Activated naive CD8-positive, alpha-beta T cell treated with anti-CD3 and anti-CD28 coated beads for 36 hours (primary cell): ENCODE data around the gene C1orf226. TPM values are rescaled to one million over a fixed set of nuclear protein-coding genes. Genes with fewer than 3 reads are reported as not detected.

Experiments used
- DNase-seq: peaks from one replicate; pipeline ENCODE4 v3.0.0; 2021
- H3K27ac Mint-ChIP-seq: one replicate; pipeline ENCODE4 v1.8.0; 2022; ENCODE audit warnings: mild to moderate bottlenecking, moderate library complexity, mixed read lengths
- H3K27me3 Mint-ChIP-seq: one replicate; pipeline ENCODE4 v1.8.0; 2022; ENCODE audit warnings: mild to moderate bottlenecking, mixed read lengths
- H3K36me3 Mint-ChIP-seq: one replicate; pipeline ENCODE4 v1.8.0; 2021; ENCODE audit warnings: mild to moderate bottlenecking, mixed read lengths
- H3K4me1 Mint-ChIP-seq: one replicate; pipeline ENCODE4 v1.8.0; 2021; ENCODE audit warnings: mixed read lengths
- H3K4me3 Mint-ChIP-seq: one replicate; pipeline ENCODE4 v1.8.0; 2022; ENCODE audit warnings: mild to moderate bottlenecking, moderate library complexity, mixed read lengths
- H3K9me3 Mint-ChIP-seq: one replicate; pipeline ENCODE4 v1.8.0; 2022; ENCODE audit warnings: mixed read lengths
- total RNA-seq, 2 experiments: library from RNA; stranded (reverse); gene quantifications; one replicate each; pipeline ENCODE4 v1.2.3, GENCODE V29; 2021

C1orf226 gene
- total RNA-seq, 2 experiments from 2014 or later = 0.14 to 0.44 TPM

DNA sequence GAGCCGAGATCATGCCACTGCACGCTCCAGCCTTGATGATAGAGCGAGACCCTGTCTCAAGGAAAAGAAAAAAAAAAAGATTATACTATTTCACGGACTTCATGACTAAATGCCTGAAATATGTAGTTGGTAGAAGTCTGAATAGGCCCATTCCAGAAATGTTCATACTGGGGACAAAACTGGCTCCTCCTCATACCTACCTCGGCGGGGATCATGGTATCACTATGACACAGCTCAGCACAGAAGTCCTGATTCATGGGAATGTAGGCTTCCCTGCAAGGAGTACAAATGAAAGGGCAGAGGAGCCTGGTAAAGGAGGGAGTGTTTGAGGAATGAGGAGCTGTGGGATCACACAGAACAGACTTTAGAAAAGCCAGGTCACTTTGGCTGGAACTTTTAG, 9.9 kb upstream of the C1orf226 start:
- no peak overlapping the region for H3K4me3 Mint-ChIP-seq
- no peak overlapping the region for H3K27ac Mint-ChIP-seq
- H3K36me3 Mint-ChIP-seq = no peaks in the 10 kb centered on the region
- H3K27me3 Mint-ChIP-seq = no peaks in the 10 kb centered on the region
- H3K4me1 Mint-ChIP-seq = no peaks in the 10 kb centered on the region
- no peaks in the 10 kb centered on the region for H3K9me3 Mint-ChIP-seq
- no peak for DNase-seq

DNA sequence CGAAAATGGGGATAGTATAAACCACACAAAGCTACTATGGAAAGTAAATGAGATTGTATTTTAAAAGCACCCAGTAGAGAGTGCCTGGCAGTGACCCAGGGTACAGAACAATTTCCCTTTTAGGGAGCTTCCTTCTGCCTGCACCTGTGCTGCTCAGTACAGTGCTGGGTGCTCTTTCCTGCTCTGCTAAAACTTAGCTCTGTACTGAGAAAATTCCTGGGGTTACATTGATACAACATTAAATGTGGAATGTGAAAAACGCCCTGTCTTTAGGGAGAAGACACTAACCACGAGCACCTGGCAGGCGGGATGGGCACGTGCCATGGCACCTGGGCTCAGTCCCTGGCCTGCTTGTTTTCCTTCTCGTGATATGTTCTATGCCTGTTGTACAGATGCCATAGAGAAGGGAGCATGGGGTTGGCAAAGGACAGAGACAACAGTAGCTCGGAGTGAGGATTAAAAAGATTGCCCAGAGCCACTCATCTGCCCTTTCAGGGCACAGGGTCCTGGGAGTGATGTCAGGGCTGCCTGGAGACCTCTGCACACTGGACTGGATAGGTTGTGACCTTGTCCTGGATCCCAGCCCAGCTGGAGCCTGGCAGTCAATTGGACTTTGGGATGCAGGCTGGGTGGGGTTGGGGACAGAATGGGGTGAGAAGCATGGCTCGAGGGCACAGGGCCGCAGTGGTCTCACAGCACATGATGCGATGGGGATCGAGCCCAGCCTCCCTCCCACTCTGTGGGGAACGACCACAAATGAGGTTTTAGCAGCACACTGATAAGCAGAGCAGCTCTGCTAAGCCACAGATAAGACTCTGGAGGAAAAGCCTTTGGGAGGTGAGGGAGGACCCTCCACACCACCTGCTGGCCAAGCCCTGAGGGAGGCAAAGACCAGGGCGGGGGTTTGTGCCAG, 9.1 kb upstream of the C1orf226 start:
- no peaks in the 10 kb centered on the region for H3K27me3 Mint-ChIP-seq
- DNase-seq = no peak
- H3K4me1 Mint-ChIP-seq = no peaks in the 10 kb centered on the region
- no peak overlapping the region for H3K4me3 Mint-ChIP-seq
- H3K36me3 Mint-ChIP-seq = no peaks in the 10 kb centered on the region
- H3K27ac Mint-ChIP-seq = no peak overlapping the region
- H3K9me3 Mint-ChIP-seq = no peaks in the 10 kb centered on the region

DNA sequence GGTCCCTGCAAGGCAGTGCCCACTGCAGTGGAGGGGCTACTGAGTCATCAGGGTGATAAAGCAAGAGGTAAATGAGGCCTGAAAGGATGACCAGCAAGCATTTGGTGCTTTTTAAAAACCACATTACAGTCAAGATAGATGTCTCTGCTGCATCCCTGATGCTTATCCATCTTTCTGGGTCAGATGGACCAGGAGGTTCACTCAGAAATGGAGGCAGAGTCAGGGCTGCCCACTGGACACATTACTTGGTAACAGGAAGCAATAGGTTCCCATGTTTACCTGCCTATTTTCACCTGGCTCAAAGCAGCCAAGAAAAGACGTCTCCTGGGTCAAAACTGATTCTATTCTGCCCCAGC, 8.5 kb upstream of the C1orf226 start:
- Mint-ChIP-seq H3K4me3 (no peak overlapping the region), H3K9me3 (no peaks in the 10 kb centered on the region), H3K27me3 (no peaks in the 10 kb centered on the region), H3K27ac (no peak overlapping the region), H3K4me1 (no peaks in the 10 kb centered on the region), H3K36me3 (no peaks in the 10 kb centered on the region)
- DNase-seq = no peak

DNA sequence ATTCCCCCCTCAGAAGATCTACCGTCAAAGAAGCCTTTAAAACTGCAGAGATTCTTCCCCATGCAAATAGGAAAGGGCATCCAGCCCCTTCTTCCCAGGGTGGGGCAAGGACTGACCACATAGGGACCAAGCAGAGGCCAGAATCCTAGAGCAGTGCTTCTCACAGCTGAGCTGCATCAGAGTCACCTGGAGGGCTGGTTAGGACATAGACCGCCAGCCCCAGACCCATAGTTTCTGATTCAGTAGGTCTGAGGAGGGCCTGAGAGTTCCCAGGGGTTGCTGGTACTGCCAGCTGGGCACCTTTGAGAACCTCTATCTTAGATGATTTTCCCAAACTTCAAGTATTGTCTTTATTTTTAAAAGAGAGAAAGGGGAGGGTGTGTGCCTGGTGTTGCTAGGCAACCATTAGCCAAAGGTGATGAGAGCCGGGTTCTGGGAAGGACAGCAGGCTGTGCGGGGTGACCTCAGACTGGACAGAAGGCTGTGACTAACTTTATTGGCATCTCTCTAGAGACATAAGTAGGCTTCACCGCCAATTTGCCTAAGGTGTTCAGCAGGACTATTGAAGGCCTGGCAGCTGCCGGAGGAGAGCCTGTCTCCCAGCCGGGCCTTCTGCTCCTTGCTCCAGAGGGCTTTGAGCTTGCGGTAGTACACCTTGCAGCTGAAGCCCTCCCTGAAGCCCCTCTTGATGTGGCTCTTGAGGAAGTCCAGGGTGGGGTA, 7.8 kb upstream of the C1orf226 start:
- no peak for DNase-seq
- Mint-ChIP-seq H3K27me3 (no peaks in the 10 kb centered on the region), H3K36me3 (no peaks in the 10 kb centered on the region), H3K4me3 (no peak overlapping the region), H3K27ac (no peak overlapping the region), H3K4me1 (no peaks in the 10 kb centered on the region), H3K9me3 (no peaks in the 10 kb centered on the region)

DNA sequence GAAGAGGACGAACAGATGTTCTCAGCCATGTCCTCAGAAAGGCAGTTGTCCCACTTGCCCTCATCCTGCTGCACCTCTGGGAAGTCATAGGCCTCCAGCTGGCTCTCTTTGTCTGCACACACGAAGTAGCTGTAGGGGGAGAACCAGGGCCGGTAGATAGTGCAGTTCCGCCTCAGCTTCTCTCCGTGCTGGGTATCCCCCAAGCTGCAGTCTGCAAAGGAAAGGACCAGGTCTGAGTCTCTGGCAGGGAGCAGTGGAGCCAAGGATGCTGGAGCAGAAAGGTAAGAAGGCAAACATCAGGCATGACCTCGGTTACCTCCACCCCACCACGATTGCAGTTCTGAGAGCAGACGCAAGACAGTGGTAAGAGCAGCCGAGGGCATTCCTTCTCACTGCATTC, 7.1 kb upstream of the C1orf226 start:
- Mint-ChIP-seq H3K36me3 (no peaks in the 10 kb centered on the region), H3K27me3 (no peaks in the 10 kb centered on the region), H3K27ac (no peak overlapping the region), H3K9me3 (no peaks in the 10 kb centered on the region), H3K4me3 (no peak overlapping the region), H3K4me1 (no peaks in the 10 kb centered on the region)
- DNase-seq = no peak

DNA sequence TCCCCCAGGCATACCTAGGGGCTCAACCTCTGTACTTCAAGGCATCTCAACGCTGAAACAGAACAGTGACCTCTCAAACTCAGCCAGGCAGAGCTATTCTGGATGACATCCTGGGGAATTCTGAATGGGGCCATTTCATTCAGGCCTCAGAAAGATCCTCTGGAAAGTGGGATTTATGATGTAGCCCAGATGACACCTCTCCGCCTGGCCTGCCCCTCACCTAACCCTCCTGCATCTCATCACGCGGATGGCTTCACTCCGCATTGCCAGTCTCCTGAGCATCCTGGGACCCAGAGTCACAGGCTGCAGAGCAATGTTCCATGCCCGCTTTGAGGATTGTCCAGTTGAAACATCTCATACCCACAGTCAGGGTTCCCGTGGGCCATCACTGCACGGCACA, 6.1 kb upstream of the C1orf226 start:
- DNase-seq = no peak
- Mint-ChIP-seq H3K27ac (no peak overlapping the region), H3K9me3 (no peaks in the 10 kb centered on the region), H3K4me3 (no peak overlapping the region), H3K27me3 (no peaks in the 10 kb centered on the region), H3K4me1 (no peaks in the 10 kb centered on the region), H3K36me3 (no peaks in the 10 kb centered on the region)

DNA sequence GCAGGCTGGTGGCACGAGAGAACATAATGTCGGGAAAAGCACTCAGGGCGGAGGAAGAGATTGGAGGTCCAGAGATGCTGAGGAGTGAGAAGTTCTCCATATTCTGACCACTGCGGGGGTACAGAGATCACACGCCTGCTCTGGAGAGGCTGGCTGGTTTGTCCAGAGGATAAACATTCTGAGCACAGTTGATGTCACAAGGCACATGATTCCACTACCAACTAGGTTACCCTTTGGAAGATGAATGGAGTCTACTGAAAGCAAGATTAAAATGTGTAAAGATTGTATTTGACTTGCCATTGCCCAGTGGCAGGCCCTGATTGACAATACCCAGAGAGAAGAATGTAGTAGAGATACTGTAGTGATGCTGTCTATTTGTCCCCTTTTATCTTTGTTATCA, 4.8 kb upstream of the C1orf226 start, which contains the start of gene SPATA46:
Gene SPATA46, minus strand, starts transcription at position 164 of the 400 bp plus-strand sequence. Its CDS starts 64 bp downstream, at position 100.
- Mint-ChIP-seq H3K4me3 (no peak within 1 kb of the TSS), H3K36me3 (no peaks in the 10 kb centered on the region), H3K4me1 (no peaks in the 10 kb centered on the region), H3K27ac (no peak within 1 kb of the TSS), H3K27me3 (no peaks in the 10 kb centered on the region), H3K9me3 (no peaks in the 10 kb centered on the region)
- DNase-seq = no peak

DNA sequence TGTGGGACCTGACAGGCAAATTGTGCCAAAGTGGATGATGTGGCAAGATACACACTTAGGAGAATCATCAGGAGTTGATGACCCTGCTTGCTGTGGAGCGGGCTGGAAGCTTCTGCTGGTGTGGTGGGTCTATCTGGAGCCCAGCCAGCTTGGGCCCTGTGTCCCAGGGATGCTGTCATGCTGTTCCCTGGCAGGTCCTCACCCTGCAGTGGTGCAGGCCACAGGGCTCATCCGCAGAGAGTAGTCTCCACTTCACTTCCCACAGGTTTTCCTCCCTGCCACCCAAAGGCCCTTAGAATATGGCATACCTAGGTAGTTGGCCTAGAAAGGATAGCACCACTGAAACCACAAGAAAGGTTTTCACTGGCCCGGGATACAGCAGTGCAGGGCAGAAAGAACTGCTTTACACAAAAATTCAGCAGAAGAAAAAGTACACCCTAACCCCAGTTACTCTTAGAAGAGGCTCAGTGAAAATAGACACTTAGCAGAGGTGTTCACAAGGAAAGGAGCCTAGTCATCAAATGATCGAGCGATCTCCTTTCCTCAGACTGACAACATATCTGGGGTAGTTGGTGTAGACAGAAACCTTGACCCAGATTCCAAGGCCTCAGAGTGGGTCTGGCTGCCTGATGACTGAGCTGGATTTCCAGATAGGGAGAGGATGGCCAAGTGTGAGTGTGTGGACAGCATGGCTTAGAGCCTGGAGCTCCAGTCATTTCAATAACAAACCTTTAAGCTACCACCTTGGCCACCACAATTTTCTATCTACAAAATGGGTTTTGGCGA, 1.3 kb upstream of the C1orf226 start:
- Mint-ChIP-seq H3K36me3 (no peaks in the 10 kb centered on the region), H3K9me3 (no peaks in the 10 kb centered on the region)

DNA sequence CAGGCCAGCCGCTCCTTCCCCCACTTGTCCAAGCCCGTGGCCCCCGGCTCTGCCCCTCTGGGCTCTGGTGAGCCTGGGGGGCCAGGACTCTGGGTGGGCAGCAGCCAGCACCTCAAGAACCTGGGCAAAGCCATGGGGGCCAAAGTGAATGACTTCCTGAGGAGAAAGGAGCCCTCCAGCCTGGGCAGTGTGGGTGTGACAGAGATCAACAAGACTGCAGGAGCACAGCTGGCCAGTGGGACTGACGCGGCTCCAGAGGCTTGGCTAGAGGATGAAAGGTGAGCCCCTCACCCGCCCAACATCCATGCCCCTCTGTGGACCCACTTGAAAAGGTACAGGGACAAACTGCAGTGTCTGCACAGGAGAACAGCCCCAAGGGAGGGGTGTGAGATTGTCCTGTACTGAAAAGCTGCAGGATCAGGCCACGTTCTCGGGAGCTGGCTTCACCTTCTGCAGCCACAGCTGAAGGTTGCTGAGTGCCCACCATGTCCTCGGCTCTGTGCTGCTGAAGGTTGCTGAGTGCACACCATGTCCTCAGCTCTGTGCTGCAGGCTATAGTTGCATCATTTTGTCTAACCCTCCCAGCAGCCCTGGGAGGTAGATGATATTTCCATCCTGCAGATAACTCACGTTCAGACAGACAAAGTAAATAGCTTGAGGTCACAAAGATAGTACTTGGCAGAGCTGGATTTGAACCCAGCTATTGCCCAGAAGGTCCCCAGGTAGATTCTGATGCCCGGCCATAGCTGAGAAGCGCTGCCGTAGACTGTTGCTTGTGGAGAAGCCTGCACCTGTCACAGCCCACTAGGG, 618 bp downstream of the C1orf226 start:
- Mint-ChIP-seq H3K36me3 (no peaks in the 10 kb centered on the region), H3K4me3 (no peak overlapping the region), H3K27ac (no peak overlapping the region), H3K9me3 (no peaks in the 10 kb centered on the region), H3K27me3 (no peaks in the 10 kb centered on the region), H3K4me1 (no peaks in the 10 kb centered on the region)
- no peak for DNase-seq

More for the DNA sequence above, 1.3 kb upstream of the C1orf226 start:
- Mint-ChIP-seq H3K4me3 (no peak overlapping the region), H3K4me1 (no peaks in the 10 kb centered on the region), H3K27ac (no peak overlapping the region), H3K27me3 (no peaks in the 10 kb centered on the region)
- DNase-seq = no peak

DNA sequence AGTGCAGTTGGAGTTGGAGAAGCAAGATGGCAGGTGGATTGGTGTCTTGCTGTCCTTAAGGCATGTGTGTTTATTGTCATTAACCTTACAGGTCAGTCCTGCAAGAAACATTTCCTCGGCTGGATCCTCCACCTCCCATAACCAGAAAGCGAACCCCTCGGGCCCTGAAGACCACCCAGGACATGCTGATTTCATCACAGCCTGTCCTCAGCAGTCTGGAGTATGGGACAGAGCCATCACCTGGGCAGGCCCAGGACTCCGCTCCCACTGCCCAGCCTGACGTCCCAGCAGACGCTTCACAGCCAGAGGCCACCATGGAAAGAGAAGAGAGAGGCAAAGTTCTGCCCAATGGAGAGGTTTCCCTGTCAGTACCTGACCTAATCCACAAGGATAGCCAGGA, 1.6 kb downstream of the C1orf226 start:
- Mint-ChIP-seq H3K4me1 (no peaks in the 10 kb centered on the region), H3K27me3 (no peaks in the 10 kb centered on the region), H3K9me3 (no peaks in the 10 kb centered on the region), H3K4me3 (no peak overlapping the region), H3K36me3 (no peaks in the 10 kb centered on the region), H3K27ac (no peak overlapping the region)
- no peak for DNase-seq

DNA sequence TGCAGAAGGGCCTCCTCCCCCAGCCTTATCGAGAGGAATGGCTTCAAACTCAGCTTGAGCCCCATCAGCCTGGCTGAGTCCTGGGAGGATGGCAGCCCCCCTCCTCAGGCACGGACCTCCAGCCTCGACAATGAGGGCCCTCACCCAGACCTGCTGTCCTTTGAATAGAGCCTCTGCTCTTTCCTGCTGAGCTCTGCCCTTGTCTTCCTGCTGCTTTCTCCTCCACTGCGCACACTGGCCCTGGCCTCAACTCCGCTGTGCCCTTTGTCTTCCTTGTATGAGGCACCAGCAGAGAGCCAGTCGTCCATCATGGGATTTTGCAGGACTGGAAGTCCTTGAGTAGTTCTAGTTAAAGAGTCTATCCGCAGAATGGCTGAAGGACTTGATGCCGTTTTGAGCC, 2.0 kb downstream of the C1orf226 start:
- Mint-ChIP-seq H3K36me3 (no peaks in the 10 kb centered on the region), H3K27ac (no peak overlapping the region), H3K9me3 (no peaks in the 10 kb centered on the region), H3K27me3 (no peaks in the 10 kb centered on the region), H3K4me1 (no peaks in the 10 kb centered on the region), H3K4me3 (no peak overlapping the region)
- no peak for DNase-seq

DNA sequence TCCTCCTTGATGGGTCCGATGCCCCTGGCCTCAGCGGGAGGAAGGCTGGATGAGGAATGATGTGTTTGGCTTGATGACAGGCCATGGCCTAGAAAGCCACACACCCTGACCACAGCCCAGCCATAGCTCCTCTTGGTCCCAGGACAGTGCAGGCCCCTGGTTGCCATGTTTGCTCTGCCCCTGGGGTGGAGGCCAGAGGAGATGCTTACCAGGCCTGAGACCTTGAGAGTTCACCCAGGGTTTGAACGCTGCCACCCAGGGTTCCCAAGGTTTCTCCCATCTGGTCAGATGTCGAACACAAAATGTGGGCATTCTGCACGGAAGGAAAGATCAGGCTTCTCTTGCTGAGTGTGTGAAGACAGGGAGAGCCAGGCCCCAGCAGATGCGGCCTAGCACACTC, 2.6 kb downstream of the C1orf226 start:
- no peaks in the 10 kb centered on the region for H3K9me3 Mint-ChIP-seq
- H3K4me3 Mint-ChIP-seq = no peak overlapping the region
- no peak for DNase-seq
- H3K36me3 Mint-ChIP-seq = no peaks in the 10 kb centered on the region
- no peak overlapping the region for H3K27ac Mint-ChIP-seq
- peaks cover 4% of the 10 kb centered on the region for H3K27me3 Mint-ChIP-seq
- H3K4me1 Mint-ChIP-seq = no peaks in the 10 kb centered on the region

DNA sequence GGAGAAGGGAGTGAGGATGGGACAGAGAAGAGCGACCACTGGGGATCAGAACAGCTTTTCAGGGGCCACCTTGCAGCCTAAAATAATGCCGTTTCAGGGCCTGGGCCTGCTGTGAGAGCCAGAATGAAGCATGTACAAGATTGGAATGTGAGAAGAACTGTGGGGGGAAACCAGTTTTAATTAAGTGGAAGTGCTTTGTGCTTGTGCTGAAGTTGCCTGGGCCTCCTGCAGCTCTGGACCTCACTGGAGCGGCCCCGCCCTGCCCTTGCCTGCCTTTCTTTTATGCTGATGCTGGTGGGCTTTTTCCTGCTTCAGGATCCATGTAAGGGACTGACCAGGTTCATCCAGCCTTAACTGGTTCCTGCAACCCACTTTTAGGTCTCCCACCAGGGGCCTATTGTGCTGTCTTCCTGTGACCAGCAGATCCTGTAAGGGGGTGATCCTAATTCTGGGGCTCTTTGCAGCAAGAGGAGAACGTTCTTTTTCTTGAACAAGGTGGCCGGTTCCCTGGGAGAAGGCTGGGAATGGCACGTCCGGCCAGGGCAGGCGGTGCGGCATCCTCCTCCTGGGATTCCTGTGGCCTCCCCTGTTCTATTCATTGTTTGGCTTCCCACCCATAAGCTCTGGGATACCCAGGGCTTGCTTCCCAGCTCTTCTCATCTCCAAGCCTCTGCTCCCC, 3.2 kb downstream of the C1orf226 start:
- no peaks in the 10 kb centered on the region for H3K9me3 Mint-ChIP-seq
- no peak overlapping the region for H3K4me3 Mint-ChIP-seq
- H3K36me3 Mint-ChIP-seq = no peaks in the 10 kb centered on the region
- H3K4me1 Mint-ChIP-seq = no peaks in the 10 kb centered on the region
- H3K27ac Mint-ChIP-seq = no peak overlapping the region
- peaks cover 7% of the 10 kb centered on the region for H3K27me3 Mint-ChIP-seq
- DNase-seq = no peak

DNA sequence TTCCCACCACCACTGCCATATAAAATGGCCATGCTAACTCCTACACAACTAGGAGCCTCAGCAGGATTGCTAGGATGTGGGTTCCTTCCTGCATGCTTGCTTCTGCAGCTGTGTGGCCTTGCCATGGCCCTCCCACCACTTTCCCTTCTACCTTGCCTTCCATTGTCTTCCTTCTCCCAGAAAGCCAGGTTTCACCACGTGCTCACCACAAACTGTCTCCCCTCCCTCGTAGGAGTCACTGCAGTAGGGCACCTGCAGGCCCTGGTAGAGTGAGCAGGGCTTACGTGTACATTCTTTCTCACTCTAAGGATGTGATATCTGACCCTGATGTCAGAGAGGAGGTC, 3.7 kb downstream of the C1orf226 start:
- Mint-ChIP-seq H3K27ac (no peak overlapping the region), H3K27me3 (peaks cover 8% of the 10 kb centered on the region), H3K4me1 (no peaks in the 10 kb centered on the region), H3K9me3 (no peaks in the 10 kb centered on the region), H3K36me3 (no peaks in the 10 kb centered on the region), H3K4me3 (no peak overlapping the region)
- no peak for DNase-seq
